Neuron (in vitro differentiated cells): ENCODE results near the gene MS4A4E.
"Not testable (repeated sequence)": the region's sequence is repeated elsewhere in the genome, so short reads cannot be mapped to it uniquely, and the experiment has no call there.

Experiments
- H2AFZ ChIP-seq: one replicate; pipeline ENCODE4 v1.6.1; 2013; ENCODE audit warnings: low read depth, mild to moderate bottlenecking, inconsistent platforms, low read length, moderate library complexity
- H3K27me3 ChIP-seq: one replicate; pipeline ENCODE4 v1.6.1; 2013; ENCODE audit warnings: low read length; ENCODE audit not compliant: insufficient read depth
- H3K36me3 ChIP-seq: one replicate; pipeline ENCODE4 v1.6.1; 2013; ENCODE audit warnings: low read length; ENCODE audit not compliant: insufficient read depth
- H3K4me1 ChIP-seq: one replicate; pipeline ENCODE4 v1.6.1; 2013; ENCODE audit warnings: low read length; ENCODE audit not compliant: insufficient read depth
- H3K4me3 ChIP-seq: 2 replicates; pipeline ENCODE4 v1.5.1; 2013; ENCODE audit warnings: mild to moderate bottlenecking, low read length, moderate library complexity
- H3K9me3 ChIP-seq: one replicate; pipeline ENCODE4 v1.6.1; 2013; ENCODE audit warnings: low read length

The MS4A4E gene

GRCh38 chr11:60242740-60243239 is at the start of gene MS4A4E:
Gene MS4A4E (minus strand): TSS chr11:60243137. CDS start chr11:60230055, 13,082 bp downstream.
- peaks cover 5% of the 10 kb centered on the region for H3K27me3 ChIP-seq
- no peak within 1 kb of the TSS for H2AFZ ChIP-seq
- H3K4me1 ChIP-seq = no peaks in the 10 kb centered on the region

GRCh38 chr11:60292145-60292544 is 49.2 kb upstream of the MS4A4E start:
- no peak overlapping the region for H3K4me3 ChIP-seq
- H3K4me1 ChIP-seq = no peaks in the 10 kb centered on the region
- H3K9me3 ChIP-seq = peaks cover 6% of the 10 kb centered on the region
- no peaks in the 10 kb centered on the region for H3K36me3 ChIP-seq
- H2AFZ ChIP-seq = no peak overlapping the region
- no peaks in the 10 kb centered on the region for H3K27me3 ChIP-seq

More at GRCh38 chr11:60242740-60243239, at the start of gene MS4A4E:
- Histone ChIP-seq H3K36me3 (no peaks in the 10 kb centered on the region), H3K9me3 (no peaks in the 10 kb centered on the region), H3K4me3 (no peak within 1 kb of the TSS)

- Histone ChIP-seq H2AFZ (no peak overlapping the region), H3K4me3 (no peak overlapping the region), H3K27me3 (no peaks in the 10 kb centered on the region), H3K36me3 (no peaks in the 10 kb centered on the region), H3K4me1 (peaks cover 19% of the 10 kb centered on the region), H3K9me3 (peaks cover 6% of the 10 kb centered on the region)
These were observed 45.6 kb upstream of the MS4A4E start for GRCh38 chr11:60288531-60288930.

DNA sequence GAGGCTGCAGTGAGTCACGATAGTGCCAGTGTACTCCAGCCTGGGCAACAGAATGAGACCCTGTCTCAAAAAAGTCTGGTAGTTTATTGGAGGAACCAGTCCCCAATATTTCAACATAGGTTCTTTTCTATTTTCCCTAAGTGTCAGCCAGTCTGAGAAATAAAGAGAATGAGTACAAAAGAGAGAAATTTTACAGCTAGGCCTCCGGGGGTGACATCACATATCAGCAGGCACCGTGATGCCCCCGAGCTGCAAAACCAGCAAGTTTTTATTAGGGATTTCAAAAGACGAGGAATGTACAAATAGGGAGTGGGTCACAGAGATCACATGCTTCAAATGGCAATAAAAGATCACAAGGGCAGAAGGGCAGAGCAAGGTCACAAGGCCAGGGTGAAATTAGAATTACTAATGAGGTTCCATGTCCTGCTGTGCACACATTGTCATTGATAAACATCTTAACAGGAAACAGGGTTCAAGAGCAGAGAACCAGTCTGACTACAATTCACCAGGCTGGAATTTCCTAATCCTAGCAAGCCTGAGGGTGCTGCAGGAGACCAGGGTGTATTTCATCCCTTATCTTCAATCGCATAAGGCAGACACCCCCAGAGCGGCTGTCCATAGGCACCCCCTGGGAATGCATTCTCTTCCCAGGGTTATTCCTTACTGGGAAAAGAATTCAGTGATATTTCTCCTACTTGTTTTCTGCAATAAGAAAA is 42.6 kb upstream of the MS4A4E start:
- H3K27me3 ChIP-seq, H2AFZ ChIP-seq, H3K36me3 ChIP-seq, H3K9me3 ChIP-seq, H3K4me3 ChIP-seq: not testable (repeated sequence)
- H3K4me1 ChIP-seq = peaks cover 19% of the 10 kb centered on the region

DNA sequence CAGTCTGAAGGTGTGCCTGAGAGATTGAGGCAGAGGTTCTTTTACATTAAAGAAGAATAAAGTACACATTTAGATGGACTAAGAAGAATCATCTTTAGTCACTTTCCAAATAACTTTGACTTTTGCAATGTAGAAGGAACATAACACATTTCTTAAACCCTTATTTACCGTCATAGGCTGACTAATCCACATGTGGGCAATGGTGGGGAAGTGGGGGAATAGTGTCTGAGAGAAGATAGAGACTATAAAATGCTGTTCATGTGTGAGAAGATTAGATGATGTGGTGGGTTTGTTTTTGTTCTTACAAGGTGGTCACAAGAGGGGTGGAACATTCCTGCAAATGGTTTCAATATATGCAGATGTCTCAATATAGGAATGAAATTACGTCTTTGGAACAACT is 39.3 kb upstream of the MS4A4E start:
- Histone ChIP-seq H3K27me3 (no peaks in the 10 kb centered on the region), H3K36me3 (no peaks in the 10 kb centered on the region), H3K4me3 (no peak overlapping the region), H3K9me3 (peaks cover 3% of the 10 kb centered on the region), H3K4me1 (peaks cover 19% of the 10 kb centered on the region), H2AFZ (no peak overlapping the region)

GRCh38 chr11:60281485-60281884 is 38.5 kb upstream of the MS4A4E start:
- H3K27me3 ChIP-seq = no peaks in the 10 kb centered on the region
- H2AFZ ChIP-seq = no peak overlapping the region
- H3K4me1 ChIP-seq = peaks cover 19% of the 10 kb centered on the region
- no peak overlapping the region for H3K4me3 ChIP-seq
- H3K36me3 ChIP-seq = no peaks in the 10 kb centered on the region
- H3K9me3 ChIP-seq = peaks cover 3% of the 10 kb centered on the region

DNA sequence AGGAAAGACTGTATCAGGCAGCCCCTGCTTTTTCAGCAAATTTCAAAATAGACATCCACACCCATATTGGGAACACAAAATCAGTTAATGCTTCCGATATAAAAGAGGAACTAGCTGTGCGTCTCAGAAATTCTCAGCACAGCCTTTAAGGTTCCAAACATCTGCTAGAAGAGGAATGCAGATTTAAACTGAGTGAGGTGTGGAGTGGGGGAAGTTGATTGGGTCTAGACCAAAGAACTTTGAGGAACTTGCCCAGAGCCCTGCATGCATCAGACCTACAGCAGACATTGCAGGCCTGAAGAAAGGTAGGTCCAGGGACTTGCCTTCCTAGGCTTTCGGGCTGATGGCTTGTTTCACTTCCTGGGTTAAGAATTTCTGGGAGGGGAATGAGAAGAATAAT is 37.5 kb upstream of the MS4A4E start, which contains the start of gene MS4A4A:
Gene MS4A4A, plus strand, starts transcription at position 255 of the 400 bp plus-strand sequence. Its CDS starts 10 bp downstream, at position 265.
- Histone ChIP-seq H2AFZ (no peak within 1 kb of the TSS), H3K9me3 (peaks cover 3% of the 10 kb centered on the region), H3K4me3 (no peak within 1 kb of the TSS), H3K4me1 (peaks cover 13% of the 10 kb centered on the region), H3K36me3 (no peaks in the 10 kb centered on the region), H3K27me3 (no peaks in the 10 kb centered on the region)

GRCh38 chr11:60274416-60274815 is 31.5 kb upstream of the MS4A4E start:
- Histone ChIP-seq H3K36me3 (no peaks in the 10 kb centered on the region), H2AFZ (no peak overlapping the region), H3K4me3 (no peak overlapping the region), H3K9me3 (no peaks in the 10 kb centered on the region), H3K4me1 (no peaks in the 10 kb centered on the region), H3K27me3 (no peaks in the 10 kb centered on the region)

GRCh38 chr11:60265373-60266214 is 22.7 kb upstream of the MS4A4E start:
- H3K4me1 ChIP-seq = no peaks in the 10 kb centered on the region
- H2AFZ ChIP-seq = no peak overlapping the region
- no peaks in the 10 kb centered on the region for H3K27me3 ChIP-seq
- H3K9me3 ChIP-seq = no peaks in the 10 kb centered on the region
- H3K36me3 ChIP-seq = no peaks in the 10 kb centered on the region
- no peak overlapping the region for H3K4me3 ChIP-seq

DNA sequence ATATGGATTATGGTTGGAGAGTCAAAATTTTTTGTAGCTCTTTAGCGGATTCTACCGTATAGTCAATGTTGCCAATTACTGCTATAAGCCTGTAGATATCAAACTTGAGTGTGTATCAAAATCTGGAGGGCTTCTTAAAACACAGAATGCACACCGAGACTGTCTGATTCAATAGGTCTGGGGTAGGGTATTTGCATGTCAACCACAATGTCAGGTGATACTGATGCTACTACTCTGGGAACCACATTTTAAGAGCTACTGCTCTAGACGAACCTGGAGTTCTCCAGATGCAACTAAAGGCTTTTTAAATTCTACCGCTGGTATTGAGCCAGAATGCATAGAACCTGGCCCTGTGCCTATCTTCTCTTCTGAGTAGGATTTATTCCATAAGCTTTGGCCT is 21.7 kb upstream of the MS4A4E start:
- H3K4me1 ChIP-seq = no peaks in the 10 kb centered on the region
- H3K4me3 ChIP-seq = no peak overlapping the region
- H2AFZ ChIP-seq = no peak overlapping the region
- H3K36me3 ChIP-seq = no peaks in the 10 kb centered on the region
- no peaks in the 10 kb centered on the region for H3K9me3 ChIP-seq
- H3K27me3 ChIP-seq = no peaks in the 10 kb centered on the region

DNA sequence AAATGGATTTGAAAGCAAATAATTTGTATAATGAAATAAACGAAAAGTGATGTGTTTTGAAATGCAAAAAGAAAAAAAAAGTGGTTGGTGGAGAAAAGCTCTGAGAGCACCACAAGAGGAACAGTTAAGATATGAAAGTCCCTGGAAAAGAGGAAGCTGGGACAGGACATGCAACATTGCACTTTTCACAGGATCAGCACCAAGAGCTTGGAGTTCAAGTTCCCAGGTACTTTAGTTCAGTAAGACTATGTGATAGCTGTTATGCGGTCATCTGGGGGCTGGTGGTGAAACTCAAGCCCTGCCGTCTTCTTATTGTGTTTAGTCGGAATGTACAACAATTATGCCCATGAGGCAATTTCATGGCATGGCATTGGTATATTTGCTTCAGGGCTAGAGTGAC is 20.5 kb upstream of the MS4A4E start:
- H3K4me3 ChIP-seq = no peak overlapping the region
- H3K9me3 ChIP-seq = no peaks in the 10 kb centered on the region
- H2AFZ ChIP-seq = no peak overlapping the region
- no peaks in the 10 kb centered on the region for H3K27me3 ChIP-seq
- H3K4me1 ChIP-seq = no peaks in the 10 kb centered on the region
- H3K36me3 ChIP-seq = no peaks in the 10 kb centered on the region

DNA sequence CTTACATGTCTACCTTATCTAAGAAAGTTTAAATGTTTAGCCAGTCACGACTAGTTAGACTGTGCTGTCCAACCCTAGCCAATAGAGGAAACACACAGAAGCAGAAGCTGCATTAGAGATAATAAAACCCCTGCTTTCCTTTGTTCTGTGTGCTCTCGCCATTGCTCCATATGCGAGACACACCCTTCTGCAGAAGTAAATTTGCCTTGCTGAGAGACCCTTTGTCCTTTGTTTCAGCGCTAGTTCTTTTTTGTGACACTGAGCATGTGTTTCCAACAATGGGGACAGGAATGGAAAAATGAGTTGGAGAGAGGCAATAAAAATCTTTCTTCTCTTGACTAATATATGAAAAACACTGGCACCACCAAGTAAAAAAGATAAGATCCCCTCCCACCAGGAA is 18.1 kb upstream of the MS4A4E start:
- no peaks in the 10 kb centered on the region for H3K4me1 ChIP-seq
- H3K36me3 ChIP-seq = no peaks in the 10 kb centered on the region
- H3K27me3 ChIP-seq = no peaks in the 10 kb centered on the region
- H2AFZ ChIP-seq = no peak overlapping the region
- H3K4me3 ChIP-seq = no peak overlapping the region
- H3K9me3 ChIP-seq = no peaks in the 10 kb centered on the region

- Histone ChIP-seq H3K4me1 (no peaks in the 10 kb centered on the region), H3K27me3 (peaks cover 3% of the 10 kb centered on the region), H2AFZ (no peak overlapping the region)
These were observed 15.2 kb upstream of the MS4A4E start for GRCh38 chr11:60257956-60258722.

More at GRCh38 chr11:60257956-60258722, 15.2 kb upstream of the MS4A4E start:
- Histone ChIP-seq H3K36me3 (no peaks in the 10 kb centered on the region), H3K4me3 (no peak overlapping the region), H3K9me3 (no peaks in the 10 kb centered on the region)
